Keratinocyte (primary cell): Measurements from ENCODE around the gene HAUS8. TPM values are rescaled to one million over a fixed set of nuclear protein-coding genes. Genes with fewer than 3 reads are reported as not detected.

Source experiments
- DNase-seq: peaks from one replicate; pipeline ENCODE4 v3.0.0-alpha.2; 2011; ENCODE audit warnings: low read depth, missing footprints, low spot score
- FAIRE-seq: peaks from 2 replicates; lab custom pipeline; 2011; peaks lifted over from hg19 to GRCh38; lab: Jason Lieb, UNC
- H2AFZ ChIP-seq: 2 replicates; pipeline ENCODE4 v1.6.0; 2012; ENCODE audit warnings: low read length, control low read depth, inconsistent platforms; ENCODE audit not compliant: control insufficient read depth
- H3K27ac ChIP-seq: 2 replicates; pipeline ENCODE4 v1.5.1; 2011; ENCODE audit warnings: low read length; ENCODE audit not compliant: control insufficient read depth, insufficient read depth
- H3K27me3 ChIP-seq: 3 replicates; pipeline ENCODE4 v1.6.0; 2011; ENCODE audit warnings: low read length; ENCODE audit not compliant: control insufficient read depth, insufficient read depth; ENCODE audit errors: extremely low read depth
- H3K36me3 ChIP-seq, 2 experiments: 2 replicates in 1 of 2; 3 replicates in 1 of 2; pipeline ENCODE4 v1.5.1; 2011; ENCODE audit warnings: low read length in 2 of 2, mild to moderate bottlenecking in 1 of 2; ENCODE audit not compliant: control insufficient read depth in 2 of 2, insufficient read depth in 2 of 2; ENCODE audit errors: extremely low read depth in 1 of 2
- H3K4me1 ChIP-seq: 3 replicates; pipeline ENCODE4 v1.5.1; 2011; ENCODE audit warnings: low read length; ENCODE audit not compliant: control insufficient read depth, insufficient read depth; ENCODE audit errors: extremely low read depth
- H3K4me2 ChIP-seq: 3 replicates; pipeline ENCODE4 v1.6.0; 2011; ENCODE audit warnings: low read depth, low read length; ENCODE audit not compliant: control insufficient read depth, insufficient read depth; ENCODE audit errors: extremely low read depth
- H3K4me3 ChIP-seq, 3 experiments: fragments of 200-600 bp in 1 of 3; sonication (generic) in 1 of 3; 2 replicates in 2 of 3; 3 replicates in 1 of 3; pipeline ENCODE4 v1.5.1; 2011 to 2016; ENCODE audit warnings: low read length in 3 of 3, mild to moderate bottlenecking in 3 of 3, control low read depth in 2 of 3, inconsistent platforms in 1 of 3, low read depth in 1 of 3, mixed read lengths in 1 of 3, mixed run types in 1 of 3, moderate library complexity in 1 of 3; ENCODE audit not compliant: control insufficient read depth in 2 of 3, insufficient read depth in 2 of 3; ENCODE audit errors: extremely low read depth in 1 of 3
- H3K79me2 ChIP-seq: 2 replicates; pipeline ENCODE4 v1.6.0; 2012; ENCODE audit warnings: low read length; ENCODE audit not compliant: control insufficient read depth, insufficient read depth
- H3K9ac ChIP-seq: 3 replicates; pipeline ENCODE4 v1.6.0; 2011; ENCODE audit warnings: low read length; ENCODE audit not compliant: control insufficient read depth, insufficient read depth; ENCODE audit errors: extremely low read depth
- H3K9me1 ChIP-seq: 3 replicates; pipeline ENCODE4 v1.6.0; 2011; ENCODE audit warnings: low read length; ENCODE audit not compliant: control insufficient read depth, insufficient read depth; ENCODE audit errors: extremely low read depth
- H3K9me3 ChIP-seq: 2 replicates; pipeline ENCODE4 v1.5.1; 2012; ENCODE audit warnings: low read depth, low read length; ENCODE audit not compliant: control insufficient read depth
- H4K20me1 ChIP-seq: 3 replicates; pipeline ENCODE4 v1.6.0; 2011; ENCODE audit warnings: low read length; ENCODE audit not compliant: control insufficient read depth, insufficient read depth; ENCODE audit errors: extremely low read depth
- CTCF ChIP-seq, 3 experiments: IDR thresholded peaks in 1 of 3; conservative IDR thresholded peaks in 1 of 3; optimal IDR thresholded peaks in 1 of 3; 2 replicates in 2 of 3; 3 replicates in 1 of 3; pipeline versions ENCODE3 to v1.5.1; 2011; ENCODE audit warnings: low read length in 3 of 3, mild to moderate bottlenecking in 3 of 3, moderate library complexity in 2 of 3, control low read depth in 1 of 3, inconsistent platforms in 1 of 3; ENCODE audit not compliant: insufficient read depth in 2 of 3; ENCODE audit errors: extremely low read depth in 1 of 3
- EZH2 ChIP-seq: IDR thresholded peaks from one replicate; pipeline ENCODE4 v1.6.1; 2012; ENCODE audit warnings: inconsistent platforms, mild to moderate bottlenecking, low read length, moderate library complexity
- dilution Hi-C: fragments of 300-500 bp; cut with MboI; formaldehyde crosslinking; loops from one replicate; pipeline ENCODE4 v1.7.0; 2020; ENCODE audit warnings: low sequenced_read_pairs; ENCODE audit not compliant: extremely low pct_ligation_motif_present
- polyA plus RNA-seq, 5 experiments: library from polyadenylated mRNA; depleted of rRNA in 3 of 5; stranded (reverse) in 3 of 5; stranded (forward) in 1 of 5; unstranded in 1 of 5; fragments of >200 nt; gene quantifications; 1 replicate in 1 of 5; 2 replicates in 3 of 5; 3 replicates in 1 of 5; pipeline versions ENCODE4 v1.2.1 to v1.2.3, GENCODE V29; 2011 to 2012; ENCODE audit warnings: missing spikeins in 2 of 5, low read depth in 1 of 5, low replicate concordance in 1 of 5

HAUS8 gene
- polyA plus RNA-seq, 1 donor (not counting 4 experiments of a cell fraction or from before 2014, with no cell fraction given): 8.1 TPM

- Histone ChIP-seq H3K27me3 (no peaks in the 10 kb centered on the region), H3K9ac (no peak overlapping the region), H3K9me3 (peaks cover 7% of the 10 kb centered on the region), H3K4me3 (no peak overlapping the region), H3K79me2 (no peaks in the 10 kb centered on the region), H3K9me1 (no peaks in the 10 kb centered on the region), H3K4me2 (no peak overlapping the region), H3K4me1 (no peaks in the 10 kb centered on the region), H3K27ac (no peak overlapping the region), H3K36me3 (peaks cover 3 to 25% of the 10 kb centered on the region in 2 experiments), H2AFZ (no peak overlapping the region), H4K20me1 (no peaks in the 10 kb centered on the region)
- dilution Hi-C loops: no loop called here
- no peak for DNase-seq
- TF ChIP-seq CTCF (optimal IDR thresholded peaks at IDR 0.05 in 1 of 3, IDR thresholded peaks at IDR 0.05 in 1 of 3, conservative IDR thresholded peaks at IDR 0.05 in 1 of 3; ENCODE audit: extremely low read depth in 1 of 3, insufficient read depth in 2 of 3, low read length in 3 of 3): no peak
- TF ChIP-seq EZH2: no peak
- FAIRE-seq: no peak
Measured at GRCh38 chr19:17058236-17058635, 17.0 kb downstream of the HAUS8 start.

- DNase-seq (no peak), FAIRE-seq (no peak)
- Histone ChIP-seq H3K9me1 (no peaks in the 10 kb centered on the region), H3K9ac (no peak overlapping the region), H3K27me3 (no peaks in the 10 kb centered on the region), H3K27ac (no peak overlapping the region), H3K36me3 (peaks cover 3 to 29% of the 10 kb centered on the region in 2 experiments), H4K20me1 (no peaks in the 10 kb centered on the region), H2AFZ (no peak overlapping the region), H3K4me2 (no peak overlapping the region), H3K4me3 (no peak overlapping the region), H3K79me2 (no peaks in the 10 kb centered on the region), H3K9me3 (peaks cover 7% of the 10 kb centered on the region), H3K4me1 (no peaks in the 10 kb centered on the region)
- TF ChIP-seq EZH2: no peak
- no peak for TF ChIP-seq CTCF (optimal IDR thresholded peaks at IDR 0.05 in 1 of 3, IDR thresholded peaks at IDR 0.05 in 1 of 3, conservative IDR thresholded peaks at IDR 0.05 in 1 of 3; ENCODE audit: extremely low read depth in 1 of 3, insufficient read depth in 2 of 3, low read length in 3 of 3)
- dilution Hi-C loops: no loop called here
Measured at GRCh38 chr19:17055636-17056035, 19.6 kb downstream of the HAUS8 start.
